Mammary epithelial cell (primary cell): Measurements from ENCODE around the gene GABRA6.

ENCODE experiments used
- CTCF ChIP-seq, 2 donors: IDR thresholded peaks in 1 of 2; conservative IDR thresholded peaks in 1 of 2; 2 replicates each; pipeline ENCODE4 v1.5.1; 2011 to 2012; ENCODE audit warnings: inconsistent platforms in 2 of 2, low read length in 2 of 2, mild to moderate bottlenecking in 2 of 2, control low read depth in 1 of 2, low read depth in 1 of 2; ENCODE audit not compliant: insufficient read depth in 1 of 2; ENCODE audit errors: extremely low read depth in 1 of 2
- EZH2 ChIP-seq: IDR thresholded peaks from 2 replicates; pipeline ENCODE4 v1.6.1; 2012; ENCODE audit warnings: low read length, inconsistent platforms, borderline replicate concordance

DNA sequence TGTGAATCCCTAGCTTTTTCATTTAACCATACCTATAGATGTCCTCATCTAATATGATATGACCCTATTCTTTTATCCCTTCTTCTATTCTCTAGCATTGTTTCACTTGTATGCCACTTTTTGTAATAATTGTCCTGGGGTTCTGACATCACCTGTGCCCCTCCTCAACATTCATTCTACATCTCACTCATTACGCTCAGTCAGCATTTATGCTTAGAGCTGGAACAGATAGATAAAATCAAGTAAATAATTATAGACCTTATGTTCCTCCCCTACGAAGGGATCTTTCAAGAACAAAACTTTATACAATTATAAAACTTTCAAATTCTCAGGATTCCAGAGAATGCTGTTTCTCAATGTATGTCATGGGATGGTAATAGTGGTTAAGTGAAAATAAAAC lies 18.0 kb downstream of the GABRA6 start:
- no peak for TF ChIP-seq EZH2
- no peak for TF ChIP-seq CTCF (conservative IDR thresholded peaks at IDR 0.05 in 1 of 2, IDR thresholded peaks at IDR 0.05 in 1 of 2; ENCODE audit: extremely low read depth in 1 of 2, insufficient read depth in 1 of 2, low read depth in 1 of 2, low read length in 2 of 2)
